Tongue (tissue), 2 donors: ENCODE results near the gene SRRM3. TPM values are rescaled to one million over a fixed set of nuclear protein-coding genes. Genes with fewer than 3 reads are reported as not detected.
"Not testable (repeated sequence)": the region's sequence is repeated elsewhere in the genome, so short reads cannot be mapped to it uniquely, and the experiment has no call there.

Experiments
- DNase-seq: peaks from one replicate; pipeline ENCODE4 v3.0.0-alpha.2; 2015
- total RNA-seq: library from RNA; depleted of rRNA; stranded (reverse); fragments of >200 nt; gene quantifications from one replicate; pipeline ENCODE4 v1.2.3, GENCODE V29; 2014

The SRRM3 gene, protein sequence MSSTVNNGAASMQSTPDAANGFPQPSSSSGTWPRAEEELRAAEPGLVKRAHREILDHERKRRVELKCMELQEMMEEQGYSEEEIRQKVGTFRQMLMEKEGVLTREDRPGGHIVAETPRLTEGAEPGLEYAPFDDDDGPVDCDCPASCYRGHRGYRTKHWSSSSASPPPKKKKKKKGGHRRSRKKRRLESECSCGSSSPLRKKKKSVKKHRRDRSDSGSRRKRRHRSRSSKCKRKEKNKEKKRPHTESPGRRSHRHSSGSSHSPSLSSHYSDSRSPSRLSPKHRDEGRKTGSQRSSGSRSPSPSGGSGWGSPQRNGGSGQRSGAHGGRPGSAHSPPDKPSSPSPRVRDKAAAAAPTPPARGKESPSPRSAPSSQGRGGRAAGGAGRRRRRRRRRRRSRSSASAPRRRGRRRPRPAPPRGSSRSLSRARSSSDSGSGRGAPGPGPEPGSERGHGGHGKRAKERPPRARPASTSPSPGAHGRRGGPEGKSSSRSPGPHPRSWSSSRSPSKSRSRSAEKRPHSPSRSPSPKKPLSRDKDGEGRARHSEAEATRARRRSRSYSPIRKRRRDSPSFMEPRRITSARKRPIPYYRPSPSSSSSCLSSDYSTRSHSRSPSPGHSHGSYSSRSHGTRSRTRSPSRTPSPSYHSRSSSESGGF
- 0.62 TPM for total RNA-seq

DNA sequence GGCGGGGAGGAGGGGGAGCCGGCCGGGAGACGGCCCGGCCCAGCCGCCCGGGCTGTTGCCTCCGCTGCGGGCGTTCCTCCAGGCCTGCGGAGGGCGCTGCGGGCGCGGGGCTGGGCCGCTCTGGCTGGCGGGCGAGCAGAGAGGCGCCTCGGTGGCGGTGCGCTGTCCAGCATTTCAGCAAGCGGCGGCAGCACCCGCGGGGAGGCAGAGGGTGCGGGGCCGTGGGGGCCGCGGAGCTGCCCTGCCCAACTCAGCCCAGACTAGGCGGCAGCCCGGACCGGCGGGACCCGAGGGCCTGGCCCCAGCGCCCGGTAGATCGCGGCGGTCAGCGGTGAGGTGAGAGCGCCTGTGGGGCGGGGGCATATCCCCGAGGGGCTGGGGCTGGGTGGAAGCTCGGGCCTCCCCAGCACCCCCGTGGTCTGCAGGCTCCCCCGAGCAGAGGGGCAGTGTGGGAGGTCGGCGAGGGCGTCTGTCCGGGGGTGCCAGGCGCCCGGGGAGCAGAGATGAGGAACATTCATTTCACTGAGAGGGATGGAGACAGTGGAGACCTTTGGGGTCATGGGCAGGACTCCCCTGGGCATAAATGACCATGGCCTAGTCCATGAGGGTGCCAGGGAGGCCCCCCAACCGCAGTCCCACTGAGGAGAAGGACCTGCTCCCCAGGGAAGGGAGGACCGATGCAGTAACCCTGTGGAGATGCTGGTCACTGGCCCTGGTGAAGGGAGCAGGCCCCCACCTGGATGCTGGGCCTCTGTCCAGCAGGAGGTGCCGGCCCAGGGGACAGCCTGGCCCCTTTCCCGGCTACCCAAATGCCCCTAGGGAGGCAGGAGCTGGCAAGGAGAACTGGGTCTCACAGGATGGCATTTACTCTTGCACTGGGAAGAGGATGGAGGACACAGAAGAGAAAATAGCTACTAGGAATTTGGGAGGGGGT lies at the start of gene SRRM3:
TSS of gene SRRM3 (plus strand) at position 165 of the 934 bp plus-strand sequence. CDS start 33,171 bp downstream, outside the sequence.
- peak; percentile 85 for DNase-seq

DNA sequence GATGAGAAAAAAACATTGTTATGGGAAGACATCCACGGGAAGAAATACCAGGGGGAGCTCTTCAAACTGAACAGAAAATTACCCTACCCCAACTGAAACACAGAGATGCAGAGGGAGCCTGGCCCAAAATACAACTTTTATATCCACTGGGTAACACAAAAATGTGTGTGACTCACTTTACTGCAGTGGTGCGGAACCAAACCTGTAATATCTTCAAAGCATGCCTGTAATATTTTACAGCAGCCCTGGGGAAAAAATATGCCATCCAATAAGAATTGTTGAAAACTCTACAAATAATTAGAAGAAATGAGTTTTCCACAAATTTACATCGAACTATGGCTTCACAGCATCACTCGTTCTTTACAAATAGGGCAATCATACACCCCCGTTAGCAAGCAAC lies 49.8 kb upstream of the SRRM3 start:
- no peak for DNase-seq

DNA sequence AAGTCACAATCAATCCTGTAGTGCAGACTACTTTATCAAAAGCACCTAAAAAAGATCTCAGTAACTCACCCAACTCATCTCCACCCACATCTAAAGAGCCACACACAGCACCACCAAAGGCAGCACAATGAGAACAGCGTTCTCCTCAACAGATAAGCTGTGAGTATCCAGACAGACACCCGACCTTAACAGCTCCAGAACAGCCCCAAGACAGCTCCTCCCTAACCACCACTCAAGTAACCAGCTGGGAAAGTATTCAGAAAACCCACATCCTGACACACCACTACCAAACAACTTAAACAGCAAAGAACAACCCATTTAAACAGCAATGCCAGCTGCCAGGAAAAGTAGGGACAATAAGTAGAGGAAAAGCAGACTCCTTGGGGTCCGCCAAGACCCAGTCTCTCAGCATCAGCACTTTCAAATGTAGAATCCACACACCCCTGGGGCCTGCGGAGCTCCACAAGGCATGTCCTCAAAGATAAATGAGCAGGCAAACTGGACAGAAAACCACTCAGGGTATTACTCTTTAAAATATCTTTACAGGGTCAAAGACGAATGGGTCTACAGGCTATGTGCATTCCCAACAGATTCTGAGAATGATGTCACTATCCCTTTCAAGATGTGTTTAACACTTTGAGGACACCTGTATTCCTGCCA lies 48.0 kb upstream of the SRRM3 start:
- DNase-seq = not testable (repeated sequence)

DNA sequence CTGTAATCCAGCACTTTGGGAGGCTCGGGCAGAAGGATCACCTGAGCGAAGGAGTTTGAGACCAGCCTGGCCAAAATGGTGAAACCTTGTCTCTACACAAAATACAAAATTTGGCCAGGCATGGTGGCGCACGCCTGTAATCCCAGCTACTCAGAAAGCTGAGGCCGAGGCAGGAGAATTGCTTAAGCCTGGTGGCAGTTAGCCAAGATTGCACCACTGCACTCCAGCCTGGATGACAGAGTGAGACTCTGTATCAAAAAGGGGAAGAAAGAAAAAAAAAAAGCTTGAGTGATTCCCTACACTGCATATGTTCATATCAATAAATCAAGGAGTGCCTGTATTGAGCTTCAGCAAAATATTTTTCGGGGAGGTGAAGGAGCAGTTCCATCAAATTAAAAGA lies 45.8 kb upstream of the SRRM3 start:
- no peak for DNase-seq

DNA sequence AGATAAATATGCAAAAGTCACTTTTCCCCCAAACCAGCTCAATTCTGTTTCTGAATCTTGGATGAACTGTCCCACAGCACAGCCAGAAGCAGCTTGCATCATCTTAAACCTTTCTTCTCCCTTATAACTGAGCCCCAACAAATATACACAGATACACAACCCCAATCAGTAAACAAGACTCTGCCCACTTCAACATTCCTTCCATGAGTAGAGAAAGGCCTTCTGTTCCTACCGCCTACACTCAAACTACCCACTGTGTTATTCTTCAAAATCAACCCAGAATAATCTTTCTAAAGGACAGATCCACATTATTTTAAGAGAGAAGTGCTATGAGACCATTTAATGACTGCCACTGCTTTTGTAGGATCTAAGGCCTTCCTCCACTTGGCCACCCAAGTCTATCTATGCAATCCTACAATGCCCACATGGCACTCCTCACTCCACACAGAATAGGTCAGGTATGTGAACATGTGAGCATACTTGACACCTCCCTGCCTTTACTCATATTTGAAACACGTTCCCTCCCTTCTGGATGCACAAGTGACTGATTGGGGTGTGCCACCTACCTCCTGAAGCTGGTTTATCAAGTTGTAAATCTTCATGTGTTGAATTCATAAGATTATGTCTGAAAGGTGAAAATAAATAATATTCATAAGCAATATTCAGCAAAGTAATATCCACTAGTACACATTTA lies 44.6 kb upstream of the SRRM3 start:
- not testable (repeated sequence) for DNase-seq

DNA sequence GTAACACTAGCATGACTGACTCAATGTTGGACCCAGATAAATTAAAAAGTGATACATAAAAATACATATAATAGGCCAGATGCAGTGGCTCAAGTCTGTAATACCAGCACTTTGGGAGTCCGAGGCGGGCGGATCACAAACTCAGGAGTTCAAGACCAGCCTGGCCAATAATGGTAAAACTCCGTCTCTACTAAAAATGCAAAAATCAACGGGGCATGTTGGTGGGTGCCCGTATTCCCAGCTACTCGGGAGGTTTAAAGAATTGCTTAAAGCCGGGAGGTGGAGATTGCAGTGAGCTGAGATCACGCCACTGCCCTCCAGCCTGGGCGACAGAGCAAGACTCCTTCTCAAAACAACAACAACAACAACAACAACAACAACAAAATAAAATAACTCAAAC lies 43.3 kb upstream of the SRRM3 start:
- DNase-seq = not testable (repeated sequence)

DNA sequence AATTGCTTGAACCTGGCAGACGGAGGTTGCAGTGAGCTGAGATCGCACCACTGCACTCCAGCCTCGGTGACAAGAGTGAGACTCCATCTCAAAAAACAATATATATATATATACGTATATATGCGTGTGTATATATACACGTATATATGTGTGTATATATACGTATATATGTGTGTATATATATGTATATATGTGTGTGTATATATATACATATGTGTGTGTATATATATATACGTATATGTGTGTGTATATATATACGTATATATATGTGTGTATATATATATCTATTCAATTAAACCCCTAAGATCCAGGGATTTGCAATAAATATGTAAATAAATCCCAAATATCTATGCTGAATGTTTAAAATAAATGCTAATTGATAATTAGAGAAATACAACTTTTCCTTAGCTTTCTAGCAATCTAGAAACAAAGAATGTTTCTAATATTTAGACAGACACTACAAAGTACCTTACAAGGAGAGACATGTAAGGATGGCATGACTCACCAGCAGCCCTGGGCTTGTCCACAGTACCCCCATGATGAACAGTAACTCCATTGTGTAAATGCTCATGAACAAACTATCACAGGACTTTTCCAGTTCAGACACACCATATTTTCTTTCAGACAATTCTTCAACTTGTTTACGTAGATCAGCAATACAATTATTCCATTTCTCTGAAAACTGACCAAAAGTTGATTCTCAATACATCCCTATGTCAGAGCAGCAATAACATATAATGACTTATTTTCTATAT lies 39.1 kb upstream of the SRRM3 start:
- DNase-seq = not testable (repeated sequence)

DNA sequence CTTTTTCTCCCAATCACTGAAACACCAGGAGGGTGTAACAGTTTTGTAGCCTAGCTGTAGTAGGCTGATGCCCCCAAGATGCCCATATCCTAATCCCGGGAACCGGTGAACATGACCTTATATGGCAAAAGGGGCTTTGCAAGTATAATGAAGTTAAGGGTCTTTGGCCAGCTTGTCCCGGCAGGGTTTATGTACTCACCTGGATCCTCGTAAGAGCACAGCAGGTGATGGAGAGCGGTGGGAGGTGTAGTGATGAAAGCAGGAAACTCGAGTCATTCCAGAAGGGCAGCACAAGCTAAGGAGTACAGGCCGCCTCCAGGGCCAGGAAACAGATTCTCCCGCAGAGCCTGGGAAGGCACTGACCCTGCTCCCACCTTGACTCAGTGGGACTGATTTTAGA lies 37.9 kb upstream of the SRRM3 start:
- DNase-seq = not testable (repeated sequence)

DNA sequence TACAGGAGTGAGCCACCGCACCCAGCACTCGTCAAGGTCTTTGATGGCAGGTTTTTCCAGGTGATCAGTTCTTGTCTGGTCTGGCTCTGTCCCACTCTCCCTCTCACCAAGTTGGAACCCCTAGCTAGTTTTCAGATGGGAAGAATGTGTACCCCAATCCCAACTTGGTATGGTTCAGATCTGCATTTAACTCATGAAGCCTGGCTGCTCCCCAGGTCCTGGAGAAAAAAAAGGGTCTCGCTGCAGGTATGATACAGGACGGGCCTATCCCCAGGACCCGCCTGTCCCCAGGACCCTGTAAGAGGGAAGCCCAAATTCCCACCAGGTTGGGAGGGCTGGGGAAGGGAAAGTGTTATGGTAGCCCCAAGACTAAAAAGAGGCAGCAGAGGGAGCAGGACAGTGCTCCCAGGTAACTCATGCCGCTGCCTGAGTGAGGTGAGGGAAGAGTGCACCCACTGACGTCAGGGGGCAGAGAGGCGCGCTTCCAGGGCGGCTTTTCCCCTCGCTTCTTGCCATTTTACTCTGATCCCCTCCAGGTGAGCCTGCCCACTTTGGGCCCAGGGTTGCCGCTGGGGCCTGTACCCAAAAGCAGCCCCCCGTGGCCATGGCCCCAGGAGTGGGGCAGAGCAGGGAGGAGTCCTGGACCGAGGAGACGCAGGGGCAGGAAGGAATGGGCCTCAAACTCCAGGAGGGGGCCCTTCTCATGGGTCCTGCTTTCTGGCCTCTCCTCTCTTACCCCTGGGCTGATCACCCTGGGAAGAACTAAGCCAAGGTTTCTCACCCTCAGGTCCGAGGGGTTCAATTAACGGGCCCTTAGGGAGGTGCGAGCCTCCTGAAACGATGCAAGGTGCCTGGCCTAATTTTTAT lies 36.4 kb upstream of the SRRM3 start:
- no peak for DNase-seq

DNA sequence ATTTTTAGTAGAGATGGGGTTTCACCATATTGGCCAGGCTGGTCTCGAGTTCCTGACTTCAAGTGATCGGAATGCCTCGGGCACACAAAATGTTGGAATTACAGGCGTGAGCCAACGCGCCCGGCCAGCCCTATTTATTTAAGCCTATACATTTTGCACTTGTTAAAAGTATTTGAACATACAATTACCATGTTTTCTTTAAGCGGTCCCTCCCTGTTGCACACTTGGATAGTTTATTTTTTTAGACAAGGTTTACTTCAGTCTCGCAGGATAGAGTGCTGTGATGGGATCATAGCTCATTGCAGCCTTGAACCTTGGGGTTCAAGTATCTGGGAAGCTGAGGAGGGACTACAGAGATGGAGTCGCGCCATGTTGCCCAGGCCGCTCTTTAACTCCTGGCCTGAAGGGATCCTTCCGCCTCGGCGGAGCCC lies 35.7 kb upstream of the SRRM3 start:
- no peak for DNase-seq

DNA sequence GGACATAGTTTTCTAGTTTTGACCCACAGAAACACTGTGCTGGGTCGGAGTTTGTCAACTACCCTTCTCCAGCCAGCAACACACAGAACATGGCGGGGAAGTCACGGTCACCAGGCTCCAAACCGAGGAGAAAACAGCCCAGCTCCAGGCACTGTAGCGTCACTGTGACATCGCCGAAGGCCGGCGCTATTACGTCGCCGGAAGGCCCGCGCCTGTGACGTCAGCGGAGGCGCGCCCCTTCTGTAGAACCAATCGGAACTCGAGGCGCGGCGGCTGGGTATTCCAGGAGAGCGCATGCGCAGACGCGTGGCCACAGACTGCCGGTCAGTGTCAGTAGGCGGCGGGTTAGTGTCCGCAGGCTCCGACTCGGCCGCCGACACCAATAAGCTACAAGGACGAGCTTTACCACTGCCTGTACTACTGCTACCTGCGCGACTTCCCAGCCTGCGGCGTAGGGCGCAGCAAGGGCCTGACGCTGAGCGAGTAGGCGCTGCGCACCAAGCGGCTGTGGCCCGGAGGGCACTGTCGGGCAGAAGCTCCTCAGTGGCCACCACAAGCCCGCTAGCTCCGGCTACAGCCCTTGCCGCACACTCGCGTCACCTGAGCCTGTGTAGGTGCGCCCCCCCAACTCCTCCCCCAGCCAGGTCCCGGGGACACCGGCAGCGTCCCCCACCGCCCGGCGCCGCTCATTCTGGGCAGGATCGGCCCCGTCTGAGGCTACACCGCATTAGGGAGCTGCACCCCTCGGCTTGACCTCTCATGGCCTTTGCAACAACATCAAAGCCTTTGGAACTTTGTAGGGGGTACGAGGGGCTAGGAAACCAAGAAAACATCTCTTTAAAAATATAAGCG lies 35.1 kb upstream of the SRRM3 start:
- DNase-seq = peak; percentile 98

DNA sequence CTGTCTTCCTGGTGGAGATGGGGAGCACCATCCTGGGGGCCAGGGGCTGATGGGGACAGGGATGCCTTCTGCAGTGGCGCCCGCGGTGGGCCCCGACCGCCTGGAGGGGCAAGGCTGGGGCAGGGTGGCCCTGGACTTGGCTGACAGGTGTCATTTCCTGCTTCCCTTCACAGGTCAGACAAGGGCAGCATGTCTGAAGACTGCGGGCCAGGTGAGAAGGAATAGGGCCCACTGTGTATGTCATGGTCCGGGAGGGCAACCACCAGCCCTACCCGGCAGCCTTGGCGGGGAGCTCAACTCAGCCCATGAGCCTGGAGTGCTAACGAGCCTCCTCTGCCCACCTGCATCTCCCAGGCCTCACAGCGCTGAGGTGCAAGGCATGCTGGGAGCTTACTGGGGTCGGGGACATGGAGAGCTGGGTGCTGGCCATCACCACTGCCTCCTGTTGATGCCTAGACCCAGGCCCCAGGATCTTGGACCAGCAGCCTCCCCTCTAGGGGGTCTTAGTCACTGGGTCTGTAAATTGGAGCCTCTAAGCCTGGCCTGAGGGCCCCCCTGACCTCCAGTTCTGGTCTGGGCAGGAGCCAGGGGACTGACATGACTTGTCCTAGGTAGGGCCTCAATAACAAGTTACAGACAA lies 28.0 kb upstream of the SRRM3 start:
- no peak for DNase-seq

DNA sequence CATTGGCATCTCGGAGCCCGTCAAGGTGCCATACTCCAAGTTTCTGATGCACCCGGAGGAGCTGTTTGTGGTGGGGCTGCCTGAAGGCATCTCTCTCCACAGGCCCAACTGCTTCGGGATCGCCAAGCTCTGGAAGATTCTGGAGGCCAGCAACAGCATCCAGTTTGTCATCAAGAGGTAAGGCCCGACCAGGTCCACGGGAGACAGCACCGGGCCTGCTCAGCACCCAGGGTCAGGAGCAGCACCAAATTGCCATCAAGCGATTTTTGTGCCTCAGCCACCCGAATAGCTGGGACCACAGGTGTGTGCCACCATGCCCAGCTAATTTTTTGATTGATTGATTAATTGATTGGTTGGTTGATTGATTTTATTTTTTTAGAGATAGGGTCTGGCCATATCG lies 24.7 kb upstream of the SRRM3 start:
- not testable (repeated sequence) for DNase-seq

DNA sequence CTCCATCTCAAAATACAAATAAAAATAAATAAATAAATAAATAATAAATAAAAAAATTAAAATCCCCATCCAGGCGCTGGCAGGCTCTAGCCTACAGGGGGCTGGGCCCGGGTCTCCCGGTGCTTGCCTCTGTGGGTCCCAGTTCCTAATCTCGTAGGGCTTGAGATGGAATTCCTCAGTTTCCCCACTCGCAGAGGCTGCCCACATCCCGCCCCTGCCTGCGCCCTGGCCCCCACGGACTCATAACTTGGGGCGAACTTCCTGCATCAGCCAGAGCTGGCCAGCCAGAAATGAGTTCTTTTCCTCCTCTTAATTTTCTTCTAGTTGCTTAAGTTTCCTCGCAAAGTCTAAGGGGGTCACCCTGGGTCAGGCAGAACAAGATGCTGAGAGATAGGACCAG lies 22.0 kb upstream of the SRRM3 start:
- no peak for DNase-seq

DNA sequence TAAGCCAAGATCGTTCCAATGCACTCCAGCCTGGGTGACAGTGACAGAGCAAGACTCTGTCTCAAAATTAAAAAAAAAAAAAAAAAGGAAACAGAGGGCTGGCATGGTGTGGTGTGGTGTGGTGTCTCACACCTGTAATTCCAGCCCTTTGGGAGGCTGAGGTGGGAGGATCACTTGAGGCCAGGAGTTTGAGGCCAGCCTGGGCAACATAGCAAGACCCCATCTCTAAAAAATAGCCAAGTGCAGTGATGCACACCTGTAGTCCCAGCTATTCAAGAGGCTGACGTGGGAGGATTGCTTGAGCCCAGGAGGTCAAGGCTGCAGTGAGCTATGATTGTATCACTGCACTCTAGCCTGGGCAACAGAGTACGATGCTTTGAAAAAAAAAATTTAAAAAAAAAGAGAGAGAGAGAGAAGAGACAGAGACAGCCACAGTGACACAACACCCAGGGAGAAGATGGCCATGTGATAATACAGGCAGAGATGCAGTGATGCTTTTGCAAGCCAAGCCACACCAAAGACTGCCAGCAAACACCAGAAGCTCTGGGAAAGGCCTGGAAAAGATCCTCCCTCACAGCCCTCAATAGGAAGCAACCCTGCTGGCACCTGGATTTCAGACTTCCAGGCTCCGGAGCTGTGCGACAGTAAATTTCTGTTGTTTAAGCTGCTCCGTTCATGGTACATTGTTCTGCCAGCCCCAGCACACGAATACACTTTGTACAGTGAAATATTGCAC lies 19.3 kb upstream of the SRRM3 start:
- DNase-seq = no peak

DNA sequence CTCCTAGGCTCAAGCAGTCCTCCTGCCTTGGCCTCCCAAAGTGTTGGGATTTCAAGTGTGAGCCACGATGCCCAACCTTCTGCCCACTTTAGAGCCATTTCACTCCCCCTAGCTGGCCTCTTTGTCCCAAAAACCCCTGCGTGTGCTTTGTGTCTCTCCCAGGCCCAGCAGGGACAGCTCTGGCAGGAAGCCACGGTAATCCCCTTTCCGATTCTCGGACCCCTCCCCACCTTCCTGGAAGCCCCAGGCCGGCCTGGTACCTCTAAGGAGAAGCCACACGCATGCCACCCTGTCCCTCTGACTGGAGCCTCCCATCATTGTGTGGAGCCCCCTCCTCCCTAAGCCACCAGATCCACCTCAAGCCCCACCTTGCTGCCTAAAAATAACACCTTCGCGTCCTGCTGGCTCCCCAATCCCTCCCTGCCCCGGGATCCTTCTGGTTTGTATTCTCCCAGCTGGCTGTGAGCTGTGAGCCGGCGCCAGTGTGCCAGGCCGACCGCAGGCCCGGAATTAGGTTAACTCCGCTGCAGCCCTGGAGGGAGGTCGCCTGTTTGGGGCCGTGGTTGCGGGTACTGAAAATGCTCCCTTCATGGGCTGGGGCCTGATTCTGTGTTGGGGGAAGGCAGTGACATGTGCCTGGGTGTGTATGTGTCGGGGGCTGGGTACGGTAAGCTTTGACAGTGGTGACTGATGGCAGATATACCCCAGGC lies 16.4 kb upstream of the SRRM3 start:
- DNase-seq = no peak

DNA sequence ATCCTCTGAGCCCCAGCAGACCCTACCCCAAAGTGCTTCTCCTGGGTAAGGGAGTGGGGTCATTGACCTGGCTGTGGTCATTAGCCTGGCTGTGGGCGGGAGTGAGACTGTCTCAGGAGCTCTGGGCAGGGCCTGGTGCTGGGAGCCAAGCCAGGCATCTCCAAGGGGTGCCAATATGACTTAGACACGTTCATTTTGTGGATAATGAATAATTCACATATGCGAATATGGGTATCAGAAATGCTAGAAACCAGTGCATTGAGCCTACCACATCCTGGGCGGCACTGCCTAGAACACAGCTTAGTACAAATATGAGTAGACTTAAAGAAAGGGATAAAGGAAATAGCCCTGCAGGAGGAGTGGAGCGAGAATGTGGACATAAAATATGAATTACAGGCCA lies 14.4 kb upstream of the SRRM3 start:
- no peak for DNase-seq
